ENCODE measurements around the gene ARHGAP31. TPM values are rescaled to one million over a fixed set of nuclear protein-coding genes. Genes with fewer than 3 reads are reported as not detected.
"Not testable (repeated sequence)": the region's sequence is repeated elsewhere in the genome, so short reads cannot be mapped to it uniquely, and the experiment has no call there.

ARHGAP31 gene
- polyA plus RNA-seq, 4 donors: 10.8 to 15.4 (median 12.7) TPM

DNA sequence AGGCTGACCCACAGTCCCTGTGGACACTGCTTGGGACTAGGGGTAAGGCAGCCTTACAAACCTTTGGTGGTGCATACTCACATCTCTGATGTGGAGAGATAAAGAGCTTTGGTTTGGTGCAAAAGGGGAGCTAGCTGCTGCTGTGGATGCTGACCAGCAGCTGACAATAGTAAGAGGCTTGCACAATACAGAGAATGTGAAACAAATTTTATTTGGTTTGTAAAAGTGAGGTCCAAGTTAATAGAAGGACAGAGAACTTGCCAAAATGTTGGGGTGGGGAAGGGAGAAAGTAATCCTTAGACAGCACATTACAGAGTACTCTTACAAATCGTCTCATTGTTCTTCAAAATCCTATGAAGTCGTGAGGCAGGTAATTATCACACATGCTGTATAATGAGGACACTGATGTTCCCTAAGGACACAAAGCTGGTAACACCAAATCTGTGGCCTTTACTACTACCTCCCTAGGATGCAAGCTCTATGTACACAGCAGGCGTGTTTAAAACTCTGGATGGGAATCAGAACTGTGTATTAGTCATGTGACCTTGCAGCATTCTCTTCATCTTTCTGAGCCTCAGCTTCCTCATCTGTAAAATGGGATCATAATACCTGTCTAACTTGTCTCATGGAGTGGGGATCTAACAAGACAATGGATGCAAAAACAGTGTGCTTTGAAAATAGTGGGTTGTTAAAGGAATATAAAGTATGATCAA, 21.6 kb downstream of the ARHGAP31 start:
- no peak for DNase-seq (ENCODE audit: low read depth in 4 of 4, low spot score in 2 of 4)

DNA sequence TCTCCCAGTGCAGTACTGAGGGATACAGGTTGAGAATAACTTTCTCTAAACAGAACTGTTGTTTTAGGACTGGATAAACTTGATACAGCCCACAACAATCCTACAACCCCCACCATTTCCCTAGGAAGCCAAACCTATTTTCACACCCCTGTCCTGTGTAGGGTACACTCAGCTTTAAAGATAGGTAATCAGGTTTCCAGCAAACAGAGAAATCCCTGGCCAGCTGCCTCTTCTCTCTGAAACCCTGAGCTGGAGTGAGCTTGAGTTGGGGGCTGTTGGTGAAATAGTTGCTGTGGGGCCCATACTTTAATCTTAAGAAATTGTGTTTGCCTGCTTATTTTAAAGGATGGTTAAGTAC, 22.1 kb downstream of the ARHGAP31 start:
- DNase-seq (ENCODE audit: low read depth in 4 of 4, low spot score in 2 of 4): no peak

DNA sequence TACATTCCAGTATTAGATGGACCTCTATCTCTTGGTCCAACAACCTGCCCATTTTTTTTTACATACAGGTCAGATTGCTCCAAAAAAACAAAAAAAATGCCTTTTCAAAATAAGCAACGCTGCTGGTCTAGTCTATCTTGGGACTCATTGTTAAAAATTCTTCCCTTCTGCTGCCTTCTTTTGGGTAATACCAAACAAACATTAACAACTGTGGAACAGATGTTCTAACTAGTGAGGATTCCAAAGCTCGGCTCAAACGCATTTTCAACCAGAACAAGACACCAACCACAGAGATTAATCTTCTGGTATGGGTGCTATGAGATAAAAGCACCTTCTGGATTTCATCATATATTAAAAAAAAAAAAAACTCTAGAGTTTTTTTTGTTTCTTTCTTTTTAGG, 24.7 kb downstream of the ARHGAP31 start:
- DNase-seq (ENCODE audit: low read depth in 4 of 4, low spot score in 2 of 4): no peak

DNA sequence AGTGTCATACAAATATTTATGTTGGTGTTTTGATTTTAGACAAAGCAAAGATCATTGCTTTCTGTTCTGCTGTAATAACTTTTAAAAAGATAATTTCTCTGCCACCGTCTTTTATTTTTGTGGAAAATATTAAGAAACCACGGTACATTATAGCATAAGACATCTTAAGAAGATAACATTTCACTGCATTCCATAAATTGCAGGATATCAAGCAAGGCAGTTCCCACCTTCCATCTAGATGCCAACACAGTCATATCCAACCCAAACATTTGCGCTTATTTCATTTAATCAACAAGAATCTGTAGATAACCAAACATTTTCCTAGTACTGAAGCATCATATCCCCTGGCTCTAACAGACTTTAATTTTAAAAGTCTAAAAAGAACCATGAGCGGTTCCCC, 25.1 kb downstream of the ARHGAP31 start:
- DNase-seq (ENCODE audit: low read depth in 4 of 4, low spot score in 2 of 4): no peak

DNA sequence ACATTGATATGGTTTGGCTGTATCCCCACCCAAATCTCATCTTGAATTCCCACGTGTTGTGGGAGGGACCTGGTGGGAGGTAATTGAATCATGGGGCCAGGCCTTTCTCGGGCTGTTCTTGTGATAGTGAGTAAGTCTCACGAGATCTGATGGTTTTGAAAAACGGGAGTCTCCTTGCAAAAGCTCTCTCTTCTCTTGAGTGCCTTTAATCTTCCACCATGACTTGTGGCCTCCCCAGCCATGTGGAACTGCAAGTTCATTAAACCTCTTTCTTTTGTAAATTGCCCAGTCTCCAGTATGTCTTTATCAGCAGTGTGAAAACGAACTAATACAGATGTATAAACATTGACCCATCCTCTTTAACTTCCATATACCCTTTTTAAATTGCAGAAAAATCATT, 26.6 kb downstream of the ARHGAP31 start:
- not testable (repeated sequence) for DNase-seq (ENCODE audit: low read depth in 4 of 4, low spot score in 2 of 4)

DNA sequence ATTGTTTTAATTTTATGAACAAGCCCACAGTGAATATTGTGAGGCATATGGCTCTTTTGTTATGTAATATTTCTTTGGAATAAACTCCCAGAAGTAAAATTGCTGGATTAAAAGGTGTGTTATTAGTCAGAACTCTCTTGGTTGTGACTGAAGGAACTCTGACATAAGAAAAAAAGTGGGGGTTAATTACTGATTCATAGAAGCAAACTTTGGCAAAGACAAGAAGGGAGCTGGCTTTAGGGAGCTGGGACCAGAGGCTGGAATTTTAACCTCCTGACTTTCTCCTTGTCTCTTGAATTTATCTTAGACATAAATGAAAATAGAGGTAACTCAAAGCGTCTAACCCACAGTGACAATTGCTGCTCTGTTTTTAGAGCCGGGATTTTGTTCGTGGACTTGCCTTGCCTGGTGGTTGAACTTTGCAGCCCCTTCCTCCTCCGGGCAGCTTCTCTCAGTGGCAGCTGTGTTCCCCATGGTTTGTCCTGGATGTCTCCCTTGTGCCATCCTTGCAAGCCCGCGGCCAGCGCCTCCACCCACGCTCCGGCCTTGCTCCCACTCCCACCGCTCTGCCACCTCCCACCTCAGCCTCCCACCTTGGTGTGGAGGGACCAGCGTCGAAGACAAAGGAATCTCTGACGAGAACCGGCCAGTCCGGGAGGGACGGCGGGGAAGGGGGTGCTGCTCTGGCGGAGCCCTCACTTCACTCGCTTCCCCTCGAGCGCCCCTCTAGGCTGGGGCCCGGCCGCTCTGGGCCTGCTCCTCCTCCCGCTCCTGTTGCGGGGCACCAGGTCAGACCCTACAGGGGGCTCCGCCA, 28.0 kb downstream of the ARHGAP31 start:
- DNase-seq (ENCODE audit: low read depth in 4 of 4, low spot score in 2 of 4): peak in 2 of 4 donors; percentile 56 to 67

- DNase-seq (ENCODE audit: low read depth in 4 of 4, low spot score in 2 of 4): peak; percentile 74 to 82 (median 78)
These were observed 28.9 kb downstream of the ARHGAP31 start for GRCh38 chr3:119322835-119323722.

DNA sequence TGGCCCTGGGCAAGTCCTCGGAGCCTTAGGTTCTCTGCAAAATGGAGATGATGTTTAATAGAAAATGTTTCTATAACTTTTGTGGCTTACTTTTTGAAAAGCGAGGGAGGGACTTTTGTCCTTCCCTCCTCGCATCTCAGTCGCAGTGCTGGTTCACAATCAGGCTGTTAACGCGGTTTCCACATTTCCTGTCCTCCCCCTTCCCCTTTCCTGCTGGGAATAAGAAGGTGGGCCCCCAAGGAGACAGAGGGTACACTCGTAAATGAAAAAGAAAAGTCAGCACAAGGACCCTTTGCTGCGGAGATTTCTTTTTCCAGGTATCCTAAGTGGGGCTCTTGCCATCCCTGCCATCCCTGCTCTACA, 29.5 kb downstream of the ARHGAP31 start:
- no peak for DNase-seq (ENCODE audit: low read depth in 4 of 4, low spot score in 2 of 4)

GRCh38 chr3:119324899-119325298, 30.7 kb downstream of the ARHGAP31 start:
- DNase-seq (ENCODE audit: low read depth in 4 of 4, low spot score in 2 of 4): no peak

DNA sequence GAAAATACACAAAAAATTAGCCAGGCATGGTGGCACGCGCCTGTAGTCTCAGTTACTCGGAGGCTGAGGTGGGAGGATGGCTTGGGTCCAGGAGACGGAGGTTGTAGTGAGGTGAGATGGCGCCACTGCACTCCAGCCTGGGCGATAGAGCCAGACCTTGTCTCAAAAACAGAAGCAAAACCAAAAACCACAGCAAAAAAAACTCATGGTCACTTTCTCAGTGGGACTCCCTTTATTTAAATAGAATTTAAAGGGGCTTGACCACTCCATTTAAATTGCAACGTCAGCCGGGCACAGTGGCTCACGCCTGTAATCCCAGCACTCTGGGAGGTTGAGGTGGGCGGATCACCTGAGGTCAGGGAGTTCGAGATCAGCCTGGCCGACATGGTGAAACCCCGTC, 32.8 kb downstream of the ARHGAP31 start:
- DNase-seq (ENCODE audit: low read depth in 4 of 4, low spot score in 2 of 4): no peak

DNA sequence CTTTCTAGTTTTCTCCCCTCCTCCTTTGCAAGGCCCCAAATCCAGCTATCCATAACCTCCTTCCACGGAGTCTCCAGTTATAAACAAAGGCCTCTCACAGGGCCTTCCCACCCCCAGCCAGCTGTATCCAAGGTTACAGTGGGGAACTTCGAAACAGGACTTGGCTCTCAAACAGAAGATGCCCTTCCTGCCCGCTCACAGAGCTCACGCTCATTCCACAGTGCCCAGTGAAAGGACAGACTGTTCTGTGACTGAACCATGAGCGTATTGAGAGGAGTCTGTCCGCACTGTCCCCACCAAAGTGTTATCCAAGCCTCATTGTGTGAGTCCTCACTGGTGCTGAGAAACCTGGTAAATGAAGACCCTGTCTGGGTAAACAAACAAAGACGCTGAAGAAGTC, 35.4 kb downstream of the ARHGAP31 start:
- no peak for DNase-seq (ENCODE audit: low read depth in 4 of 4, low spot score in 2 of 4)

DNA sequence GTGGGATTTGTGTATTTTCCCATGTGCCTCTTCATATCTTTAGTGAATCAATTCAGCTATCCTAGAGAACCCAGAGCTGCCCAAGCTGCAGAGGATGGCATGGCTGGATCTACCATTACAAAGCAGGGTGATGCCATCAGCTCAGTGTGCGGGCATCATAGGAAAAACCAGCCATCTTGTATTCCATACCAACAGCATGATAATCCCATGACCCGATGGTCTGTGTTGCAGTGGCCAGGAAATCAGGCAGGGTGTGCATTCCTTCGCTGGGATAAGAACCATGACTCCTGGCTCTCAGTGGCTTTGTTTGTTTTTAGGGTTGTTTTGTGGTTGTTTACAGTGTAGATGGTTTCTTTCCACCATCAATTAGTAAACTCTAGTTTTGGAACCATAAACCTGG, 36.0 kb downstream of the ARHGAP31 start:
- no peak for DNase-seq (ENCODE audit: low read depth in 4 of 4, low spot score in 2 of 4)

- DNase-seq (ENCODE audit: low read depth in 4 of 4, low spot score in 2 of 4): no peak
These were observed 36.7 kb downstream of the ARHGAP31 start for GRCh38 chr3:119330858-119331257.

- DNase-seq (ENCODE audit: low read depth in 4 of 4, low spot score in 2 of 4): no peak
These were observed 37.5 kb downstream of the ARHGAP31 start for GRCh38 chr3:119331661-119332060.

GRCh38 chr3:119333773-119334509, 39.8 kb downstream of the ARHGAP31 start:
- DNase-seq (ENCODE audit: low read depth in 4 of 4, low spot score in 2 of 4): no peak

- no peak for DNase-seq (ENCODE audit: low read depth in 4 of 4, low spot score in 2 of 4)
These were observed 42.6 kb downstream of the ARHGAP31 start for GRCh38 chr3:119336823-119337222.

- not testable (repeated sequence) for DNase-seq (ENCODE audit: low read depth in 4 of 4, low spot score in 2 of 4)
These were observed 43.2 kb downstream of the ARHGAP31 start for GRCh38 chr3:119337407-119337806.

- no peak for DNase-seq (ENCODE audit: low read depth in 4 of 4, low spot score in 2 of 4)
These were observed 44.6 kb downstream of the ARHGAP31 start for GRCh38 chr3:119338754-119339153.

GRCh38 chr3:119340014-119340413, 45.8 kb downstream of the ARHGAP31 start:
- DNase-seq (ENCODE audit: low read depth in 4 of 4, low spot score in 2 of 4): no peak

DNA sequence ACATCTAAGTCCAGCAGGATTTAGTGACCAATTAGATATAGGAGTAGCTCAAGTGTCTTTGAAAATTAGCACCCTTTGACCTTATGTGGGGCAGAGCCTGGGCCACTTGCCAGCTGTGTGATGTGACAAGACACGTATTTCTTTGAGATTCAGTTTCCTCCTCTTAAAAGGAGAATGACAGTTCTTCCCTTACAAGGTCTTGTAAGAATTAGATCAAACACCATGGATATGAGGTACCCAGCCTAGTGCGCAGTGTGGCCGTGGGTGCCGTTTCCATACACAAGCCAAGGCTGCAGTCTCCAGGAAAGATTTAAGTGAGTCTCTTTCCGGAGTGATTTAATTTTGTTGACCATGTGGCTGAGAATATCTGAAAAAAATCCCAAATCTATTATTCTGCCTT, 46.3 kb downstream of the ARHGAP31 start:
- DNase-seq (ENCODE audit: low read depth in 4 of 4, low spot score in 2 of 4): no peak

- DNase-seq (ENCODE audit: low read depth in 4 of 4, low spot score in 2 of 4): no peak
These were observed 48.0 kb downstream of the ARHGAP31 start for GRCh38 chr3:119342176-119342575.
